ENCODE results near the gene PDE6G. TPM values are rescaled to one million over a fixed set of nuclear protein-coding genes. Genes with fewer than 3 reads are reported as not detected.

Gene PDE6G
- total and polyA plus RNA-seq, 2 donors (not counting 1 experiment from before 2014, with no cell fraction given): 0.69 to 1.1 TPM

DNA sequence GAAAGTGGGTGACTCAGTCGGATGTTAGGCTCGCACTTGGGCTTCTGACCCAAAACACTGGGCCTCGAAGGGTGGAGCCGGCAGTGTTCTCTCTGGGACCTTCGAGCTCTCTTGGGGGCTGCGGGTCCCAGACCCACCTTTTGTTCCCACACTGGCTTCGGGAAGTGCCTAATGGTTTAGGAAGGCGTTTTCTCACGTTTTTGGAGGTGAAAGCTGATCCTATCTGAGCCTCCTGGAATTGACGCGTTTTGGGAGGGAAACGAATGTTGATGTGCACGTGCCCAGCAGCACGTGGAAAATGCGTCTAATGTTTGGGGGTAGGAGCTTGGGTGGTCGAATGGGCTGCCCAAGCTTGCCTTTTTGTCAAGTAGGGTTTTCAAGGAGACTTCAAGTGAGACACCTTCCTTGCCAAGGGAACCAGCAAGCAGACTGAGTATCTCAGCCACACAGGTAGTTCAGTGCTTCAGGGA is 28.1 kb upstream of the PDE6G start:
- DNase-seq (no peak), ATAC-seq (ENCODE audit: low read depth) (no peak)
- Histone ChIP-seq H3K4me2 (replicated peaks; ENCODE audit: low read depth, low read length, poor library complexity, severe bottlenecking) (peak overlapping the region; percentile 90), H3K4me1 (ENCODE audit: control insufficient read depth in 2 of 2, insufficient read depth in 2 of 2, low read length in 2 of 2) (peaks cover 22 to 25% of the 10 kb centered on the region in 2 donors), H3K9ac (ENCODE audit: low read length) (peak overlapping the region; percentile 92), H3K27me3 (replicated peaks in 1 of 4; ENCODE audit: control extremely low read depth in 1 of 4, control insufficient read depth in 3 of 4, insufficient read depth in 4 of 4, low read length in 3 of 4) (no peaks in the 10 kb centered on the region), H2AFZ (ENCODE audit: insufficient read depth, low read depth, low read length, poor library complexity, severe bottlenecking) (peak overlapping the region; percentile 88), H3K36me3 (replicated peaks in 1 of 2; ENCODE audit: control extremely low read depth in 1 of 2, control insufficient read depth in 1 of 2, extremely low read depth in 1 of 2, insufficient read depth in 2 of 2, low read length in 1 of 2) (peaks cover 0 to 35% of the 10 kb centered on the region in 2 experiments), H3K79me2 (ENCODE audit: control insufficient read depth, insufficient read depth, low read length) (peaks cover 84% of the 10 kb centered on the region), H4K20me1 (ENCODE audit: control insufficient read depth, insufficient read depth, low read length, poor library complexity, severe bottlenecking) (peaks cover 54% of the 10 kb centered on the region), H3K4me3 (ENCODE audit: control extremely low read depth in 1 of 5, extremely low read depth in 1 of 5, insufficient read depth in 1 of 5, low read depth in 2 of 5, low read length in 4 of 5) (peak overlapping the region; percentile 58 to 94 (median 93)), H3K9me3 (ENCODE audit: control extremely low read depth in 1 of 3, control insufficient read depth in 2 of 3, insufficient read depth in 1 of 3, low read length in 2 of 3) (no peaks in the 10 kb centered on the region), H3K27ac (ENCODE audit: low read length in 2 of 2) (peak overlapping the region in 1 of 2 donors; percentile 83)
- H3K4me1 Mint-ChIP-seq: peaks cover 33% of the 10 kb centered on the region
- H3K9me3 Mint-ChIP-seq (ENCODE audit: insufficient read depth): no peaks in the 10 kb centered on the region
- no peaks in the 10 kb centered on the region for H3K27me3 Mint-ChIP-seq
- intact Hi-C loops (cut with micrococcal nuclease): no loop called here
- ChIA-PET POLR2A (interaction anchor here (0.6 to 2.1 kb wide), 3 partner anchors 18 to 288 kb away, joined by 3 to 10 read pairs (median 6); partner anchors contain the start of genes ALYREF and MRPL12), CTCF (interaction anchor here (1.0 to 1.2 kb wide), 2 partner anchors 10 to 18 kb away, joined by 3 to 5 read pairs; partner anchors contain the start of genes CCDC137 and OXLD1)
- WGBS (ENCODE audit: insufficient coverage): 7% methylated on average over 16 of the region's 16 CpGs
- peak overlapping the region; percentile 91 for H3K4me3 Mint-ChIP-seq
- TF ChIP-seq EZH2 (IDR thresholded peaks at IDR 0.05; ENCODE audit: borderline replicate concordance, insufficient read depth, low read depth, low read length, poor library complexity, severe bottlenecking): no peak
- TF ChIP-seq, protein P1, sequence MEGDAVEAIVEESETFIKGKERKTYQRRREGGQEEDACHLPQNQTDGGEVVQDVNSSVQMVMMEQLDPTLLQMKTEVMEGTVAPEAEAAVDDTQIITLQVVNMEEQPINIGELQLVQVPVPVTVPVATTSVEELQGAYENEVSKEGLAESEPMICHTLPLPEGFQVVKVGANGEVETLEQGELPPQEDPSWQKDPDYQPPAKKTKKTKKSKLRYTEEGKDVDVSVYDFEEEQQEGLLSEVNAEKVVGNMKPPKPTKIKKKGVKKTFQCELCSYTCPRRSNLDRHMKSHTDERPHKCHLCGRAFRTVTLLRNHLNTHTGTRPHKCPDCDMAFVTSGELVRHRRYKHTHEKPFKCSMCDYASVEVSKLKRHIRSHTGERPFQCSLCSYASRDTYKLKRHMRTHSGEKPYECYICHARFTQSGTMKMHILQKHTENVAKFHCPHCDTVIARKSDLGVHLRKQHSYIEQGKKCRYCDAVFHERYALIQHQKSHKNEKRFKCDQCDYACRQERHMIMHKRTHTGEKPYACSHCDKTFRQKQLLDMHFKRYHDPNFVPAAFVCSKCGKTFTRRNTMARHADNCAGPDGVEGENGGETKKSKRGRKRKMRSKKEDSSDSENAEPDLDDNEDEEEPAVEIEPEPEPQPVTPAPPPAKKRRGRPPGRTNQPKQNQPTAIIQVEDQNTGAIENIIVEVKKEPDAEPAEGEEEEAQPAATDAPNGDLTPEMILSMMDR (IDR thresholded peaks at IDR 0.05): no peak
- peak overlapping the region; percentile 32 for H3K27ac Mint-ChIP-seq
